NCI-H187 (cell line): ENCODE measurements around the gene PIGL.
"Not testable (repeated sequence)": the region's sequence is repeated elsewhere in the genome, so short reads cannot be mapped to it uniquely, and the experiment has no call there.

Experiments used
- DNase-seq, 2 experiments: peaks; one replicate each; lab custom pipeline; 2025; lab: John Stamatoyannopoulos, UW

Gene PIGL

DNA sequence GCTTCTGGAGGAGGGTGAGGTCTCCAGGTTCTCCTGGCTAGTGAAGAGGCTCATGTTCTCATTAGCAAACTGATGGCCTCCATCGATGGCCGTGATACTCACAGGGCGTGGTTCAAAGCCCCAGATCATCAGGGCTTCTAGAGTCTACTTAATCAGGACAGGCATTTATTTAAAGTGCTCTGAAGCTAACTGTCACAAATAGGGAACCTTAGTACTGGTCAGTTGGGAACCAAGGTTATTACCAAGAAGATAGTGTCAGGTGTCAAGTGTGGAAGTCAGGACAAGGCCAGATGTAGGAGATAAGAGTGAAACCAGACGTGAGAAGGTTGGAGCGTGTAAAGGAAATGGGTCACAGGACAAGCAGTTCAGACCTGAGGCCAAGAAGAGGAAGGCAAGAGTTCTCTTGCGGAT lies 56.9 kb downstream of the PIGL start:
- no peak for DNase-seq

- DNase-seq = no peak
These were observed 58.0 kb downstream of the PIGL start for GRCh38 chr17:16275024-16275423.

- DNase-seq = no peak
These were observed 60.2 kb downstream of the PIGL start for GRCh38 chr17:16277163-16277562.

DNA sequence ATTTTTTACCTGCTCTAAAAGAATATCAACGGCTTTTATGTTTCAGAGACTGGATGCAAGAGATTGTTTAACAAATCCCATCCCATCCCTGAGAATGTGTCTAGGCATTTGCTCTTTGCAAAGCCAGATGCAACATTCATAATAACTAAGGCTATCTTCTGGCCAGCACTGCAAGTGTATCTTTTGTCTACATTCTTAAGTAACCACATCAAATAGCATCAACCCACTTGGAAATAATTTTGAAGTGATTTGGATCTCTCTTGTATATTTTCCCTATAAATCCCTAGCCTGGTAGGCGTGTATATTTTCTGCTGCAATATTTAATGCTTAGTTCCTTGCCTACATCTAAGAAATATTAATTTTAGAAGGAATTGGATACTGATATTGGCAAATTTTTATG lies 64.3 kb downstream of the PIGL start:
- DNase-seq = no peak

DNA sequence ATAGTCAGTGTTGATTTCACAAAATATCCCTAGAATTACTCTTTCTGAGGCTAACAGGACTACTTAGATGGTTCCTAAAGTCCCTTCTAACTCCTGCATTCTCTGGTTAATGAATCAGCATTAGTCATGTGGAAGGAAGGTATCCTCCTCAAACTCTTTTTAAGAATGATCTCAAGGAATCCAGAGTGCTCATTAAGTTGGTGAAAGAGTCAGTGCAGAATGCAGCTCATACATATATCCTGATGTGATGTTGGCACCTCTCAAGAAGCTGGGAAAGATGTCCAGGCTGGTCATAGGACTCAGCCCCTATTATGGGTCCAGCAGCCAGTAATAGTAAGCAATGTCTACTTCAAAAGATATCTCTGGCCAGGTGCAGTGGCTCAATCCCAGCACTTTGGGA lies 65.5 kb downstream of the PIGL start:
- DNase-seq = no peak

GRCh38 chr17:16283705-16284104 lies 66.7 kb downstream of the PIGL start:
- no peak for DNase-seq

DNA sequence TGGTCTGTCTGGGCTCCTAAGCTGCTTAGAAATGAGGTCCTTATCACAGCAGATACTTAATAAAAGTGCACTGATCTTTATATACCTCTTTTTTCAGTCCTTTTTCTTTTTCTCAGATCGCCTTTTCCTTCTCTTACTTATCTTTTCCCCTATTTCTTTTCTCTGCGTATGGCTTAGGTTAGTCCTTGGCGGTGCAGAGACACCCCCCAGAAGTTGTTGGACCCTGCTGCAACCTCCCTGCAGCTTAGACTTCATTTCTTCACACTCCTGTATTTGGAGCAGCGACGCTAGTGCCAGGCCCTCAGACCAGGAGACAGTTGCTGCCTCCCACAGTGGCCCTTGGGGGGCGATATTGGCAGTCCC lies 68.6 kb downstream of the PIGL start:
- no peak for DNase-seq

GRCh38 chr17:16286009-16286946 lies 69.3 kb downstream of the PIGL start:
- no peak for DNase-seq

- DNase-seq = no peak
These were observed 70.0 kb downstream of the PIGL start for GRCh38 chr17:16286947-16287562.

DNA sequence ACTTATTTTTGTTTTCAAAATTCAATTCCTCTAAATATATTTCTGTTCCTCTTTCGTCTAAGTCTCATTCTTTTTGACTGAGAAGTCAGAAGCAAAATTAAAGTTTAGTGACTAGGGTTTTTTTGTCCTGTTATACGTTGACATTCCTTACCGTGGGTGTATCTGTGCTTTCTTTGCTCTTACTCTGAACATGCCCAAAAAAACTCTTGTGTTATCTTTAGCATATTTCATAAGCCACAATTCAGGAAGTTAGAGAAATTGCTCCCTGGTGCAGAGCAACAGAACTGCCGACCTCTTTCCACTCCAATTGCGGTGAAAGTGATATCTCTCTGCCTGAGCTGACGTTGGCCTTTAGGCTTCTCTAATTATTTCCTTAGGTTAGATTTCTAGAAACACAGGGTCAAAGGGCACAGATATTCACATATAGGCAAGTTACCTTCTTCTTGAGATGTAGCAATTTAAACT lies 70.6 kb downstream of the PIGL start:
- DNase-seq = no peak

GRCh38 chr17:16288860-16289571 lies 72.0 kb downstream of the PIGL start:
- no peak for DNase-seq

GRCh38 chr17:16293931-16294330 lies 76.9 kb downstream of the PIGL start:
- no peak for DNase-seq

- no peak for DNase-seq
These were observed 77.5 kb downstream of the PIGL start for GRCh38 chr17:16294560-16294959.

DNA sequence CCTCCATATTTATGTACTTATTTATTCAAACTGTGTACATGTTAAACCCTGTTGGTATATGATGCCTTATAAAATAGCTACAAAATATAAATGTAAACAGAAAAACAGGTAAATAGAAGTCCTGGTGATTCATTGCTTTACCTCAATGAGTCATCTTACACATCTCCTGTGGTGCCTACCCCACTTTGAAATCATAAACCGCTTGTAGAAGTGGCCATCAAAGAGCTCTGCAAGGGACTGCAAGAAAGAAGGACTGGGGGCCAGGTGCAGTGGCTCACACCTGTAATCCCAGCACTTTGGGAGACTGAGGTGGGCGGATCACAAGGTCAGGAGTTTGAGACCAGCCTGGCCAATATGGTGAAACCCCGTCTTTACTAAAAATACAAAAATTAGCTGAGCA lies 79.1 kb downstream of the PIGL start:
- DNase-seq = not testable (repeated sequence)

DNA sequence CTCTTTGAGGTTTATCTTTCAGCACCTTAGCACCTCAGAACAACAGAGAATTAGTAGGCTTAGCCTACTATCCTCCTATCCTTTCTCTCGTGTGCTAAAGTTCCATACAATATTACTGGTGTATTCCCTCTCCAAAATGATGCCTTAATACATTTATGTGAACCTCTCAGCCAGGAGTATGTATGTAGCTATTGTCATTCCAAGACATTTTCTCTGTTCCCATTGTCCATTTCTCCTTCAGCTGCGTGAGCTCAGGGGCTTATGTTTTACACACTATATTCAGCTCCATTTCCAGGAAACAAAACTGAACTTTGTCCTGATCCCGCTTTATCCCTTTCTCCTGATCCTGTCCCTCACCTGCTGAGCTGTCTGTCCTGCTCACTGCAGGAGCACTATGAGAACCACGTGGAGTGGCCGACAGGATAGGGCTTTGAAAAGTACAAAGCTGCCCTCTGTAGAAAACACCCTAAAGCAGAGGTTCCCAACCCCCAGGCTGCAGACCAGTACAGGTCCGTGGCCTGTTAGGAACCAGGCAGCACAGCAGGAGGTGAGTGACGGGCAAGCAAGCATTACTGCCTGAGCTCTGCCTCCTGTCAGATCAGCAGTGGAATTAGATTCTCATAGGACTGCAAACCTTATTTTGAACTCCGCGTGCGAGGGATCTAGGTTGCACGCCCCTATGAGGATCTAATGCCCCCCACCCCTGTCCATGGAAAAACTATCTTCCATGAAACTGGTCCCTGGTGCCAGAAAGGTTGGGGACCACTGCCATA lies 80.5 kb downstream of the PIGL start:
- DNase-seq = no peak

GRCh38 chr17:16298140-16298662 lies 81.2 kb downstream of the PIGL start:
- no peak for DNase-seq

GRCh38 chr17:16300554-16300953 lies 83.5 kb downstream of the PIGL start:
- DNase-seq = no peak

DNA sequence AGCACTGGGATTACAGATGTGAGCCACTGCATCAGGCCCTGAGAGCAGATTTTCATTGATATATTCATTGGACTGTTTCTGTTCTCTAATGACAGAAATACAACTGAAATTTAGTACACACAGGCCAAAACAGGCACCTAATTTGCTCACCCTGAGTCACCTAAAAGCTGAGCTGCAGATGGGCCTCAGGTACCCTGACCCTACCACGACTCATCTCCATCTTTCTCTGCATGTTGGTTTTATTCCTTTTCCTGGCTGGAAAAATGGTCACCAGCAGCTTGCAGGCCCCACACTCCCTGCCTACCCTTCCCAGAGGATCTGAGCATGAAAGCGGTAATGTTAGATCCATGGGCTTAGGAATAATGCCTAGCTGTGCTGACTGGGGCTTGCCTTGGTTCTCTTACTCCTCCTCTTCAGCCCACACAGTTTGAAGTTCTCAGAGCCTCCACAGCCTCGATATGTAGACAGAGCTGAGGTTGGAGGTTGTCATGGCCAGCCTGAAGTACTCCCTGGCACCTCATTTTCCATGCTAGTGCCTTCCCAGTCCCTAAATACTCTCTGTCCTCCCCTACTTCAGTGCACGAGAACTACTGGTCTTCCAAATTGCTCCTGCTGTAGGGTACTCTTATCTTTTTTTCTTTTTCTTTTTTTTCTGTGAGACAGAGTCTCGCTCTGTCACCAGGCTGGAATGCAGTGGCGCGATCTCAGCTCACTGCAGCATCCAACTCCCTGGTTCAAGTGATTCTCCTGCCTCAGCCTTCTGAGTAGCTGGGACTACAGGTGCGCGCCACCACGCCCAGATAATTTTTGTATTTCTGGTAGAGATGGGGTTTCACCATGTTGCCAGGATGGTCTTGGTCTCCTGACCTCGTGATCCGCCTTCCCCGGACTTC lies 85.2 kb downstream of the PIGL start:
- no peak for DNase-seq

- DNase-seq = no peak
These were observed 85.8 kb downstream of the PIGL start for GRCh38 chr17:16302856-16303255.

- no peak for DNase-seq
These were observed 87.8 kb downstream of the PIGL start for GRCh38 chr17:16304830-16305229.

GRCh38 chr17:16306211-16306610 lies 89.2 kb downstream of the PIGL start:
- no peak for DNase-seq
